Esophagus (tissue), 2 donors: Measurements from ENCODE around the gene TBATA. TPM values are rescaled to one million over a fixed set of nuclear protein-coding genes. Genes with fewer than 3 reads are reported as not detected.

Source experiments
- H3K27ac ChIP-seq, 2 donors: one replicate each; pipeline ENCODE4 v1.5.1; 2013; ENCODE audit warnings: low read depth in 2 of 2, mild to moderate bottlenecking in 2 of 2, inconsistent platforms in 1 of 2, low read length in 1 of 2, moderate library complexity in 1 of 2
- H3K27me3 ChIP-seq, 2 donors: one replicate each; pipeline ENCODE4 v1.6.1; 2013; ENCODE audit warnings: low read length in 2 of 2, control low read depth in 1 of 2, mild to moderate bottlenecking in 1 of 2; ENCODE audit not compliant: insufficient read depth in 2 of 2, control insufficient read depth in 1 of 2
- H3K36me3 ChIP-seq, 2 donors: one replicate each; pipeline ENCODE4 v1.6.1; 2013; ENCODE audit warnings: low read length in 1 of 2; ENCODE audit not compliant: control insufficient read depth in 2 of 2, insufficient read depth in 2 of 2
- H3K4me1 ChIP-seq, 2 donors: one replicate each; pipeline ENCODE4 v1.6.1; 2013; ENCODE audit warnings: low read length in 1 of 2; ENCODE audit not compliant: control insufficient read depth in 2 of 2, insufficient read depth in 2 of 2
- H3K4me3 ChIP-seq, 2 donors: one replicate each; pipeline ENCODE4 v1.5.1; 2013; ENCODE audit warnings: low read length in 2 of 2, mild to moderate bottlenecking in 2 of 2, low read depth in 1 of 2, moderate library complexity in 1 of 2
- H3K9me3 ChIP-seq, 2 donors: one replicate each; pipeline ENCODE4 v1.6.1; 2013; ENCODE audit warnings: mild to moderate bottlenecking in 2 of 2, low read depth in 1 of 2, low read length in 1 of 2, moderate library complexity in 1 of 2; ENCODE audit not compliant: control insufficient read depth in 2 of 2, insufficient read depth in 1 of 2
- WGBS, 2 donors: extraction: QIAGEN DNeasy Blood & Tissue Kit; methylation state at CpG; one replicate each; pipeline ENCODE4 v1.1.7; 2013; 5-methylcytosine and 5-hydroxymethylcytosine counted together
- polyA plus RNA-seq, 2 donors: library from polyadenylated mRNA; stranded (reverse); fragments of 200-250 nt; gene quantifications; one replicate each; pipeline ENCODE4 v1.2.3, GENCODE V29; 2013
- donor health status: healthy with polysubstance abuse.
- donor health status: Bipolar disorder and iron deficiency.

TBATA gene
- polyA plus RNA-seq, 2 donors = not detected

DNA sequence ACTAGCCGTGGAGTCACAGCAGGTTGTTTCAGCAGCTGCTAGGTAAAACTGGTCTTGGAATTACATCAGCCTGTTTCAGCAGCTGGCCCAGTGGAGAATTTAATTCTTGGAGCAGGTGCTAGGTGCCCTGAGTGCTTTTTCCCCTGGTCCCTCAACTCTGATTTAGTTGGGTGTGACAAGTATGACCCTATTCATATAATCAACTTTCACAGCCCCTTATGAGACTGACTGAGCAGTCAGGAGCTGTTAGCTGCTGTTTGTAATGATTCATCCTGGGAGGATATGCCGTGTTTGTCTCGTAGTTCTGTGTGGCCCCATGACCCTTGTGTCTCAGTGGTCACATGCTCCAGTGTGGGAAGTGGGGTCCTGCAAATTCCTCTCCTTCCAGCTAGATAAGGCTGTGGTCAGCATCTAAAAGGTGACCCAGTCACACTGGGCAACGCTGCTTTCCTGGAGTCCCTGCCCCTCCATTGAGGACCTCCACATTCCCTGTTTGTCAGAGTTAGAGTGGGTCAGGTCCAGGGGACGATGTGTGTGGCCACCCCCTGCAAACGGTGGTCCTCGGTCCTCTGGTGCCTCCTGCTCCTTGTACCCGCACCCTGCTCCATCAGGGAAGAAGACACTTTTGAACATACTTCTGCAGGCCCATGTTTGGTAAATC is 28.3 kb downstream of the TBATA start:
- Histone ChIP-seq H3K4me3 (no peak overlapping the region), H3K27ac (no peak overlapping the region), H3K4me1 (no peaks in the 10 kb centered on the region), H3K9me3 (no peaks in the 10 kb centered on the region), H3K27me3 (no peaks in the 10 kb centered on the region), H3K36me3 (no peaks in the 10 kb centered on the region)
- WGBS, 2 donors = 82 to 84% methylated on average over 8 of the region's 8 CpGs

DNA sequence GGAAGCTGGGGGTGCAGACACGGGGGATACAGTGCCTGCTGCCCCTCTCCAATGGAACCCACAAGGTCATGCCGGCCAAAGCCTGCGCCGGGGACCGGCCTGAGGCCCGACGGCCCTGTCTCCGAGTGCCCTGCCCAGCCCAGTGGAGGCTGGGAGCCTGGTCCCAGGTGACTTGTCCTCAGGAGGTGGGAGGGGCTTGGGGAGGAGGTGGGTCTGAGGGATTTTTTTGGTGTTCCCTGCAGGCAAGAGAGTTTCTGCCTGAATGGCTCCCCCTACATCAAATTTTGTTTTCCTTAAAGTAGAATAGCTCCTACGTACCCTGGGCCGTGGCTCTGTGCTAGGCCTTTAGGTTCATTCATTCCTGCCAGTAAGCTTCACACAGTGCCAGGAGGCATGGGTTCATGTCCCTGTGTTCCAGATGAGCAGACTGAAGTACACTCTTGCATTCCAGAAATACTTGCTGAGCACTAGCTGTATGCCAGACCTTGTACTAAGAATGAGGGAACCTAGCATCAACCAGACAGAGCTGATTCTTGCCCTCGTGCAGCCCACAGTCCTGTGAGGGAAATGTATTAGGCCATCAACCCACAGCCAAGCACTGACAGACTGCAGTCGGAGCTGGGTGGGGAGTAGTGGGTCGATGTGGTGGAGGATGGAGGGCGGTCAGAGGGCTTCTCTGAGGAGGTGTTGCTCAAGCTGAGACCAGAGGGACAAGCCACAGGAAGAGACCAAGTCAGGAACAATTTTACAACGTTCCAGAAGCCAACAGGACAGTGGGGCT is 31.1 kb downstream of the TBATA start:
- Histone ChIP-seq H3K27ac (no peak overlapping the region), H3K9me3 (no peaks in the 10 kb centered on the region), H3K4me1 (no peaks in the 10 kb centered on the region), H3K4me3 (no peak overlapping the region), H3K27me3 (no peaks in the 10 kb centered on the region), H3K36me3 (no peaks in the 10 kb centered on the region)
- 79% methylated on average over 15 of the region's 15 CpGs for WGBS, 2 donors

DNA sequence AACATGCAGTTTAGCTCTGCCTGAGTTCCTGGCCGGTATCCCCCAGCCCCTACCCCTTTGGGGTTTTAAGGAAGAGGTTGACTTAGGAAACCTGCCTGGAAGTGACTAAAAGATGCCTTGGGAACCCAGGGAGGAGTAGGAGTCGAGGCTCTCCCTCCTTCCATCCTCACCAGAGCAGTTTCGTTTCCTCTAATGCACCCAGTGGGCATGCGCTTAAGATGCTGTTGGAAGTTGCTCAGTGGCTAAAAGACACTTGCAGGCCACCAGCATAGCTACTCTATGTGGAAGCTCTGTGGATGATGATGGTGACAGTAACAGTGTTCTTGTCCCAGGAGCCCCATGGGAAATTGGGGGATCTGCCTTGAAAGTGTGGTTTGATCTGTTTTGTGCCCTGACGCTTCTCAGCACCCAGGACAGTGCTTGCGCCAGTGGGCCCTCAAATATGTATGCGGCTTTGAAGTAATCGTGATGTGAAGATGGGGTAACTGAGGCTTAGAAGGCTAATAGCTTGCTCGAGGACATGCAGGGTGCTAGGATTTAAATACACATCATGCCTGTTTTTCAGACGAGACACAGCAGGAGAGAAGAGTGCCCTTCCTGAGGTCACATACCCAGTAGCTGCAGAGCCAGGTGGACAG is 32.0 kb downstream of the TBATA start:
- 87 to 88% methylated on average over 10 of the region's 10 CpGs for WGBS, 2 donors
- no peaks in the 10 kb centered on the region for H3K27me3 ChIP-seq
- no peaks in the 10 kb centered on the region for H3K36me3 ChIP-seq
- H3K27ac ChIP-seq = no peak overlapping the region
- no peaks in the 10 kb centered on the region for H3K4me1 ChIP-seq
- no peak overlapping the region for H3K4me3 ChIP-seq
- no peaks in the 10 kb centered on the region for H3K9me3 ChIP-seq

DNA sequence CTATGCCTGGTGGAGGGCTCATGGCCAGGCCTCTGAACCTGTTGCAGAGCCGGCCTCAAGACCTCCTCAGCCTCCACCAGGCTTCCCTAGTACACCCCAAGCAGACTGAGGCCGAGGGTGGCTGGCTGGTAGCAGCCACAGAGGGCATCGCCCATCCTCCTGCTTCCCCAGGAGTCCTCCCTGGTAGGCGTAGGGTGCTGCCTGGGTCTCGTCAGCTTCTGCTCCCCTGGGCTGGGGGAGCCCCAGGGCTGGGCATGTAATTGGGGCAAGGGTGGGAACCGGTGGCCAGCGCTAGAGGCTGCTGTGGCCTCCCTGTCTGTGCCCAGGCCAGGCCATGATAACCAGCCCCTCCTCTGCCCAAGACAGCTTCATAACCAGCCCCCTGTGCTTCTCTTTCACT is 32.6 kb downstream of the TBATA start:
- no peaks in the 10 kb centered on the region for H3K9me3 ChIP-seq
- no peaks in the 10 kb centered on the region for H3K36me3 ChIP-seq
- no peaks in the 10 kb centered on the region for H3K4me1 ChIP-seq
- no peaks in the 10 kb centered on the region for H3K27me3 ChIP-seq
- WGBS, 2 donors = 89 to 92% methylated on average over 7 of the region's 7 CpGs
- no peak overlapping the region for H3K27ac ChIP-seq
- no peak overlapping the region for H3K4me3 ChIP-seq

DNA sequence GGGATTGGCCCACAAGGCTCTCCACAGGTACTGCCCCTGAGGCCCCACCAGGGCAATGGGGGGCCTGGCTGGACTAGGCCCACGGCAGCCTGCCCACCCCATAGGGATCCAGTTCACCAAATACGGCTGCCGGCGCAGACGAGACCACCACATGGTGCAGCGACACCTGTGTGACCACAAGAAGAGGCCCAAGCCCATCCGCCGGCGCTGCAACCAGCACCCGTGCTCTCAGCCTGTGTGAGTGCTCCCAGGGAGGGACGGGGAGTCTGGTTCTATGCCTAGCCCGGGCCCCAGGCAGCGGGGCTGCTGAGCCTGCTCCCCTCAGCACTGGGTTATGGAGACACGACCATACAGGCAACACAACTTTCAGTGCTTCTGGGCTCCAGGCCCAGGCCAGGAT is 33.2 kb downstream of the TBATA start:
- Histone ChIP-seq H3K27me3 (no peaks in the 10 kb centered on the region), H3K4me3 (no peak overlapping the region), H3K9me3 (no peaks in the 10 kb centered on the region), H3K4me1 (no peaks in the 10 kb centered on the region), H3K27ac (no peak overlapping the region), H3K36me3 (no peaks in the 10 kb centered on the region)
- WGBS, 2 donors = 89 to 95% methylated on average over 13 to 14 of the region's 14 CpGs

DNA sequence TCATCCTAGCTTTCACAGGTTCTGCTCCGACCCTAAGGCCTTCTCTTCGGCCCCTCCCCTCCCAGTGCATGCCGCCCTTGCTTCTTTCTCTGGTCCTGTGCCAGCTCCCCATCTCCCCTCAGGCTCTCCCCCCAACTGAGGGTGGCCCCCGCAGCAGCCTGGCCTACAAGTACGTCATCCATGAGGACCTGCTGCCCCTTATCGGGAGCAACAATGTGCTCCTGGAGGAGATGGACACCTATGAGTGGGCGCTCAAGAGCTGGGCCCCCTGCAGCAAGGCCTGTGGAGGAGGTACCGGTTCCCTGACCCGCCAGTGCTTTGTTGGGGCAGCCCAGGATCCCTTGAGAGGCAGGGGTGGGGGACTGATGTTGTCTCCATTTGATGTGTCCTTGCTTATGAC is 33.8 kb downstream of the TBATA start:
- Histone ChIP-seq H3K36me3 (no peaks in the 10 kb centered on the region), H3K27me3 (no peaks in the 10 kb centered on the region), H3K9me3 (no peaks in the 10 kb centered on the region), H3K4me1 (no peaks in the 10 kb centered on the region), H3K4me3 (no peak overlapping the region), H3K27ac (no peak overlapping the region)
- 90 to 95% methylated on average over 9 of the region's 9 CpGs for WGBS, 2 donors

DNA sequence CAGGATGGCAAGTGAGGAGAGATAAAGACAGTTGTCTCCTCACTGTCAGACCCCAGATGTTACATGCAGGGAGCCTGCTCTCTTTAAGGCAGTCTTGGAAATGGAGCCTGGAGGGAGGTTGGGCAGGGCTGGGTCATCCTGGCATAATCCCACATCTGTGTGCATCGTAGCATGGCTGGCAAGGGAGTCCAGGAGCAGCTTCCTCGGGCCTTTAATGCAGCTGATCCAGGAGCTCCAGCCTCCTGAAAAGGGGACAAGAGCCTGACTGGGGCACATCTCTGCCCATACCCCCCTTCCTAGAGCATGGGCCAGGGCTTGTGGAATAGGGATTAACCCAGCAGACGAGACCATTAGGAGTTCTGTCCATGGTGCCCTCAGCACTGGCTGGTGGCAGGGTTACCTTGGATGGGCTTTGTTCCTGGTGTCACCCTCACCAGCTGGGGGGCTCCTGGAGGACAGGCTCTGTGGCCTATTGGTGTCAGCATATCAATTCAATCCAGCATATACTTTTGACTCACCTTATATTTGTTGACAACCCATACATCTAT is 34.9 kb downstream of the TBATA start:
- Histone ChIP-seq H3K4me1 (no peaks in the 10 kb centered on the region), H3K27ac (no peak overlapping the region), H3K9me3 (no peaks in the 10 kb centered on the region), H3K4me3 (no peak overlapping the region), H3K36me3 (no peaks in the 10 kb centered on the region), H3K27me3 (no peaks in the 10 kb centered on the region)
- 51 to 71% methylated on average over 3 of the region's 3 CpGs for WGBS, 2 donors

DNA sequence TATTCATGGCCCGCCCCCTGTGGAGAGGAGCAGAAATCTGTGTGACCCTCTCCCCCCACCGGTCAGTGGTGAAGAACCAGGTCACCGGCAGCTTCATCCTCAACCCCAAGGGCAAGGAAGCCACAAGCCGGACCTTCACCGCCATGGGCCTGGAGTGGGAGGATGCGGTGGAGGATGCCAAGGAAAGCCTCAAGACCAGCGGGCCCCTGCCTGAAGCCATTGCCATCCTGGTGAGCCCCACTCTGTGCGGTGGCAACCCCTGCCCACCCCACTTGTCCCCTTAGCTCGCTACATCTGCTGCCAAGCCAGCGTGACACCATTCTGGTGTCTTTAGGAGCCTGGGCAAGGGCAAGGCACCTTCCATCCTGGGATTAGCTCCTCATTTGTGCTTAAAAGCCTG is 35.4 kb downstream of the TBATA start:
- no peak overlapping the region for H3K4me3 ChIP-seq
- H3K36me3 ChIP-seq = no peaks in the 10 kb centered on the region
- no peak overlapping the region for H3K27ac ChIP-seq
- no peaks in the 10 kb centered on the region for H3K27me3 ChIP-seq
- no peaks in the 10 kb centered on the region for H3K4me1 ChIP-seq
- 95 to 98% methylated on average over 10 of the region's 10 CpGs for WGBS, 2 donors
- no peaks in the 10 kb centered on the region for H3K9me3 ChIP-seq

DNA sequence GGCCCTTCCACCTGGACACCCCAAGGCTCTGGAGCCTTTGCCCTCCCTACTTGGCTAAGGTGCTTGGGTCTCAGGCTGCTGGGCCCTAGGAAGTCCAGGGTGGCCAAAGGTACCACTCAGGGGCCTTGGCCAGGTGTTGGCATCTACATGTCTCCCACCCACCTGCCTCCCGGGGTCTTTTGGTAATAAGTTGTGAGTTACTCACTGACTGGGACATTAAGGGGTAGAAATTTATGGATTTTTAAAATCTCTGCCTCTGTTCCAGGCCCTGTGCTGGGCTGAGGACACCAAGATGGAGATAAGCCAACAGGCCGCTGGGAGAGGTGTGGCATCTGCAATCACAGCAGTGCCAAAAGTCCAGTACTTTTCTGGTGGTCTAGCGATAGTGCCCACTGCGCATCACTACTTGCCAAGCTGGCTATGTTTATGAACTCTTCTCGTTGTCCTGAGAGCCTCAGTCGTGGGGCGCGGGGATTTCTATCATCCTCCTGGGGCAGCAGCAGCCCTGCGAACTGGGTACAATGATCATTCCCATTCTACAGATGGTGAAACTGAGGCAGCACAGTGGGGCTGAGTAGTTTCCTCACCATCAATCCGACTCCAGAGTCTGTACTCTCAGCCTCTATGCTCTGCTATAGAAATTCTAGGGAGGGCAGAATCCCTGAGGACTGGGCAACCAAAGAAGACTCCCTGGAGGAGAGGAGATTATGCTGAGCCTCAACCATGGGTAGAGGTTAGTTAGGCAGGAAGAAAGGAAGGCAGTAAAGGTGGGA is 36.2 kb downstream of the TBATA start:
- Histone ChIP-seq H3K27ac (no peak overlapping the region), H3K36me3 (no peaks in the 10 kb centered on the region), H3K4me1 (peaks cover 0 to 1% of the 10 kb centered on the region in 2 donors), H3K4me3 (no peak overlapping the region), H3K9me3 (no peaks in the 10 kb centered on the region), H3K27me3 (no peaks in the 10 kb centered on the region)
- WGBS, 2 donors = 92 to 93% methylated on average over 10 of the region's 10 CpGs
